Stimulated activated CD8-positive, alpha-beta memory T cell treated with anti-CD3 and anti-CD28 coated beads, Interleukin-15, amount 100 ng/mL, for 48 hours (primary cell): Measurements from ENCODE around the gene FAM227B.

Source experiments
- DNase-seq, 2 donors: peaks; one replicate each; pipeline ENCODE4 v3.0.0-alpha.2; 2020; ENCODE audit warnings: low read depth in 2 of 2

Gene FAM227B

GRCh38 chr15:49293941-49294340 lies 326.7 kb downstream of the FAM227B start:
- no peak for DNase-seq

- no peak for DNase-seq
These were observed 330.4 kb downstream of the FAM227B start for GRCh38 chr15:49290191-49290590.

GRCh38 chr15:49288391-49288790 lies 332.2 kb downstream of the FAM227B start:
- no peak for DNase-seq

GRCh38 chr15:49287481-49287880 lies 333.1 kb downstream of the FAM227B start:
- DNase-seq: no peak

GRCh38 chr15:49286649-49287404 lies 333.8 kb downstream of the FAM227B start:
- DNase-seq: no peak

GRCh38 chr15:49282366-49282765 lies 338.3 kb downstream of the FAM227B start:
- no peak for DNase-seq

GRCh38 chr15:49279521-49280456 lies 340.8 kb downstream of the FAM227B start:
- no peak for DNase-seq

GRCh38 chr15:49278751-49279150 lies 341.9 kb downstream of the FAM227B start:
- no peak for DNase-seq
